Peyer's patch (tissue), 4 donors: ENCODE results near the gene TRIP6. TPM values are rescaled to one million over a fixed set of nuclear protein-coding genes. Genes with fewer than 3 reads are reported as not detected.

Experiments
- DNase-seq, 3 donors: peaks; one replicate each; pipeline ENCODE4 v3.0.0-alpha.2; 2017 to 2019
- H3K27ac ChIP-seq, 4 donors: fragments of 200-600 bp; sonication (generic); one replicate each; pipeline ENCODE4 v1.5.1; 2016 to 2019
- H3K27me3 ChIP-seq, 2 donors: fragments of 200-600 bp; sonication (generic); one replicate each; pipeline ENCODE4 v1.5.1; 2019
- H3K36me3 ChIP-seq, 3 donors: fragments of 200-600 bp; sonication (generic); one replicate each; pipeline ENCODE4 v1.5.1; 2016 to 2019
- H3K4me1 ChIP-seq, 4 donors: fragments of 200-600 bp; sonication (generic); one replicate each; pipeline ENCODE4 v1.5.1; 2016 to 2019
- H3K4me3 ChIP-seq, 4 donors: fragments of 200-600 bp; sonication (generic); 1 replicate in 3 of 4; 2 replicates in 1 of 4; pipeline ENCODE4 v1.5.1; 2016 to 2019; ENCODE audit warnings: mild to moderate bottlenecking in 1 of 4
- H3K9me3 ChIP-seq, 4 donors: fragments of 200-600 bp; sonication (generic); one replicate each; pipeline ENCODE4 v1.5.1; 2016 to 2019; ENCODE audit warnings: mild to moderate bottlenecking in 1 of 4
- POLR2A ChIP-seq, 2 donors: fragments of 450-650 bp; IDR thresholded peaks; one replicate each; pipeline ENCODE4 v1.5.1; 2017; ENCODE audit warnings: antibody characterized with exemption in 2 of 2, mild to moderate bottlenecking in 2 of 2, moderate library complexity in 2 of 2
- total RNA-seq, 4 donors: library from RNA; depleted of rRNA; stranded (reverse); fragments of >200 nt; gene quantifications; one replicate each; pipeline ENCODE4 v1.1.0, GENCODE V29; 2016
- TF ChIP-seq, protein P1 (sequence below), 6 experiments: fragments of 450-650 bp in 4 of 6; fragments of 200-600 bp in 2 of 6; sonication (generic) in 1 of 6; IDR thresholded peaks; one replicate each; pipeline ENCODE4 v1.5.1; 2017 to 2019; ENCODE audit warnings: antibody characterized with exemption in 6 of 6, mild to moderate bottlenecking in 3 of 6, moderate library complexity in 1 of 6

The TRIP6 gene
- total RNA-seq, 4 donors from 2014 or later, result 8.8 to 22.3 (median 15.4) TPM

DNA sequence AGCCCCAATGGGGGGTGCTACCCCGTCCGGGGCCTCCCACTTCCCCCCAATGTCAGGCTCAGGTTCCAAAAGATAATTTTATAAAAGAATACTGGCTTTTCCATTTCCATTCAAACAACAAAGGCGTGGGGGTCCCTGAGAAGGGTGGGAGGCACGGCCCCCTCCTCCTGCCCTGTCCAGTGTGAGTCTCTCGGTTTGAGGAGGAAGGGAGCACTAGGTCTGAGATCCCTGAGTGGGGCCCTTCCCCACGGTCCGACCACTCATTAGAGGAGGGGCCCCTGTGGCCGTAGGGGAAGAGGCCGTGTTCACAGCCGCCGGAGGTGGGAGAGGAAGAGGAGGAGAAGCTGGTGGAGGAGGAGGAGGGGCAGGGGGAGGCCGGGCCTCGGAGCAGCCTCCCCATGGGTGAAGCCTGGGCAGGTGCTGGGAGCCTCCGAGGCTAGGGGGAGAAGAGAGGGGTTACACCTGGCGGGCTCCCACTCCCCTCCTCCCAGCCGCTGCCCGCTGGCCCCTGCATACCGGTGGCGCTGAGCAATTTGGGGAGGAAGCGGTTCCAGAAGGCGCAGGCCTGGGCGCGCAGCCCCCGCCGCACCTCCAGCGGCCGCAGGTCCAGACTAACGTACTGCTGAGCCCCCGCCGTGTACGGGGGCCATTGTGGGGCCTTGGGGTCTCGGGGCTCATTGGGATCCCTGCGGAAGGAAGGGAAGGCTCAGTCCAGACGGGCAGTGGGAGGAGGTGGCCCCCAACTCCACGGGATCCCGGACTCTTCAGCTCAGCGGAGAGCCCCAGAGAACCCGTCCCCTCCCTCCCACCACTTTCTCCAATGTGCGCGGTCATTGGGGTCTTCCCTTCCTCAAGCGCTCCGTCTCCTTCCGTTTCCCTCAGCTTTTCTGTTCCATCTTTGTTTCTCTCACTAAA lies 23.7 kb downstream of the TRIP6 start:
- peaks cover 7 to 59% (median 43%) of the 10 kb centered on the region in 4 donors for H3K4me1 ChIP-seq
- TF ChIP-seq, protein P1, sequence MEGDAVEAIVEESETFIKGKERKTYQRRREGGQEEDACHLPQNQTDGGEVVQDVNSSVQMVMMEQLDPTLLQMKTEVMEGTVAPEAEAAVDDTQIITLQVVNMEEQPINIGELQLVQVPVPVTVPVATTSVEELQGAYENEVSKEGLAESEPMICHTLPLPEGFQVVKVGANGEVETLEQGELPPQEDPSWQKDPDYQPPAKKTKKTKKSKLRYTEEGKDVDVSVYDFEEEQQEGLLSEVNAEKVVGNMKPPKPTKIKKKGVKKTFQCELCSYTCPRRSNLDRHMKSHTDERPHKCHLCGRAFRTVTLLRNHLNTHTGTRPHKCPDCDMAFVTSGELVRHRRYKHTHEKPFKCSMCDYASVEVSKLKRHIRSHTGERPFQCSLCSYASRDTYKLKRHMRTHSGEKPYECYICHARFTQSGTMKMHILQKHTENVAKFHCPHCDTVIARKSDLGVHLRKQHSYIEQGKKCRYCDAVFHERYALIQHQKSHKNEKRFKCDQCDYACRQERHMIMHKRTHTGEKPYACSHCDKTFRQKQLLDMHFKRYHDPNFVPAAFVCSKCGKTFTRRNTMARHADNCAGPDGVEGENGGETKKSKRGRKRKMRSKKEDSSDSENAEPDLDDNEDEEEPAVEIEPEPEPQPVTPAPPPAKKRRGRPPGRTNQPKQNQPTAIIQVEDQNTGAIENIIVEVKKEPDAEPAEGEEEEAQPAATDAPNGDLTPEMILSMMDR (IDR thresholded peaks at IDR 0.05), result no peak
- TF ChIP-seq POLR2A (IDR thresholded peaks at IDR 0.05), result no peak
- no peak for DNase-seq
- peak overlapping the region; percentile 57 to 78 (median 66) for H3K4me3 ChIP-seq
- peaks cover 0 to 8% of the 10 kb centered on the region in 2 donors for H3K27me3 ChIP-seq
- H3K9me3 ChIP-seq, result no peaks in the 10 kb centered on the region
- peaks cover 0 to 27% (median 0%) of the 10 kb centered on the region in 3 donors for H3K36me3 ChIP-seq
- H3K27ac ChIP-seq, result peak overlapping the region; percentile 82 to 92 (median 87)

- Histone ChIP-seq H3K4me1 (peaks cover 7 to 67% (median 48%) of the 10 kb centered on the region in 4 donors), H3K4me3 (no peak overlapping the region), H3K27me3 (peaks cover 0 to 16% of the 10 kb centered on the region in 2 donors), H3K27ac (no peak overlapping the region), H3K36me3 (peaks cover 0 to 19% (median 0%) of the 10 kb centered on the region in 3 donors), H3K9me3 (no peaks in the 10 kb centered on the region)
- DNase-seq, result no peak
- no peak for TF ChIP-seq POLR2A (IDR thresholded peaks at IDR 0.05)
- TF ChIP-seq, protein P1 (IDR thresholded peaks at IDR 0.05), result no peak
These were observed 24.5 kb downstream of the TRIP6 start for GRCh38 chr7:100891568-100892247.

DNA sequence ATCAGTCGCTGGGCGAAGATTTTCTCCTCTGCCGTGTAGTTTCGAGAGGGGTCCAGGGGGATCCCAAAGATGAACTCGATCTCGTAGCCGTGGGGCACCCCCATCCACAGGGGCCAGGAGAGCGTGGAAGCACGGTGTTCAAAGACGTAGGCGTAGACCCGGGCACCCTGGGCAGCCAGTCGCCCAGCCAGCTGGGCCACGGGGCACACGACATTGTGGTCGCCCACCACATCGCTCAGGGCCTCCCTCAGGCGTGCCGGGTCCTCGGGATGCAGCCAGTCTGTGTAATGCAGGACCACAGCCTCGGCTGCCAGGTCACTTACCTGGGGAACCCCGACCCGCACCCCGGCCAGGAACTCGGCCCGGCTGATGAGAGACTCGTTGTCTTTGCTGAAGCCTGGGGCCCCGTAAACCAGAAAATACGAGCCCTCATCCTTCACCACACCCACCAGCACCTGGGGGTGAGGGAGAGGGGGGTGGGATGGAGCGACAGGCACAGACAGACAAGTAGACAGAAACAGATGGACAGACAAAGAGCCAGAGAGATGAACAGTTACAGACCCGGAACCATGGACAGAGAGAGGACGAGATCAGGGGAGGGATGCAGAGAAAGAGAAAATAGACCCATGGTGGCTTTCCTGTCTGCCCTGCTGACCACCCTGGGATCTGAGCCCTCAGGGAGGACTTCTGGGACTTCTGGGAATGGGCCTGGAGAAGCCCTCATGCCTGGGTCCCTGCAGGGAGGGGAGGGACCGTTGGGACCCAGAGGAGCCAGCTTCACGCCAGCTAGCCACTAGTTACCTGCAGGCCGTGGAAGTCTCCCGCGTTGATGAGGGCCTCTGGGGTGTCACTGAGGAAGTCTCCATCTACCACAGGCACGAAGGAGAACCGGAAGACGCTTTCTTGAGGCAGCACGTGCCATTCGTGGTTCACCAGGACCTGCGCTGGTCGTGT lies 25.5 kb downstream of the TRIP6 start:
- Histone ChIP-seq H3K4me3 (no peak overlapping the region), H3K27ac (no peak overlapping the region), H3K9me3 (no peaks in the 10 kb centered on the region), H3K4me1 (peaks cover 7 to 66% (median 42%) of the 10 kb centered on the region in 4 donors), H3K36me3 (peaks cover 0 to 10% (median 0%) of the 10 kb centered on the region in 3 donors), H3K27me3 (peaks cover 0 to 16% of the 10 kb centered on the region in 2 donors)
- no peak for TF ChIP-seq POLR2A (IDR thresholded peaks at IDR 0.05)
- TF ChIP-seq, protein P1 (IDR thresholded peaks at IDR 0.05), result no peak
- DNase-seq, result no peak

GRCh38 chr7:100893318-100893895 lies 26.2 kb downstream of the TRIP6 start:
- no peak for TF ChIP-seq POLR2A (IDR thresholded peaks at IDR 0.05)
- Histone ChIP-seq H3K27me3 (peaks cover 0 to 16% of the 10 kb centered on the region in 2 donors), H3K36me3 (peaks cover 0 to 2% (median 0%) of the 10 kb centered on the region in 3 donors), H3K4me3 (no peak overlapping the region), H3K4me1 (peaks cover 7 to 63% (median 36%) of the 10 kb centered on the region in 4 donors), H3K9me3 (no peaks in the 10 kb centered on the region), H3K27ac (no peak overlapping the region)
- DNase-seq, result no peak

- TF ChIP-seq, protein P1 (IDR thresholded peaks at IDR 0.05), result no peak
- no peak for TF ChIP-seq POLR2A (IDR thresholded peaks at IDR 0.05)
- peak overlapping the region in 1 of 4 donors; percentile 35 for H3K27ac ChIP-seq
- peaks cover 0 to 16% of the 10 kb centered on the region in 2 donors for H3K27me3 ChIP-seq
- H3K4me3 ChIP-seq, result peak overlapping the region in 3 of 4 donors; percentile 60 to 70 (median 62)
- peaks cover under 1 to 58% (median 29%) of the 10 kb centered on the region in 4 donors for H3K4me1 ChIP-seq
- DNase-seq, result no peak
- H3K36me3 ChIP-seq, result no peaks in the 10 kb centered on the region
- no peaks in the 10 kb centered on the region for H3K9me3 ChIP-seq
These were observed 26.9 kb downstream of the TRIP6 start for GRCh38 chr7:100893910-100894721.
